ENCODE measurements around the gene PAN3.

PAN3 gene

GRCh38 chr13:28128926-28129325 is 9.4 kb upstream of the PAN3 start:
- Histone ChIP-seq H3K4me2 (ENCODE audit: low read length) (no peak overlapping the region), H3K79me2 (ENCODE audit: control insufficient read depth, insufficient read depth, low read length, poor library complexity) (no peaks in the 10 kb centered on the region), H2BK120ac (ENCODE audit: insufficient read depth, low read length, poor library complexity) (no peak overlapping the region), H3K27ac (ENCODE audit: low read depth, low read length) (no peak overlapping the region), H3K14ac (ENCODE audit: low read length) (no peak overlapping the region), H3K4me1 (ENCODE audit: control insufficient read depth in 1 of 2, insufficient read depth in 2 of 2, low read length in 2 of 2) (peaks cover 2 to 4% of the 10 kb centered on the region in 2 experiments), H3K27me3 (ENCODE audit: insufficient read depth, low read length) (no peaks in the 10 kb centered on the region), H3K9ac (ENCODE audit: low read length) (no peak overlapping the region), H3K23ac (ENCODE audit: low read length) (no peak overlapping the region), H3K4ac (ENCODE audit: low read depth, low read length) (no peak overlapping the region), H4K8ac (ENCODE audit: low read depth, low read length) (no peak overlapping the region), H2AK5ac (ENCODE audit: low read length) (no peak overlapping the region), H3K9me3 (ENCODE audit: insufficient read depth, low read depth, low read length) (no peaks in the 10 kb centered on the region), H4K12ac (ENCODE audit: low read depth, low read length) (no peak overlapping the region), H3K79me1 (ENCODE audit: low read length) (no peaks in the 10 kb centered on the region), H4K91ac (ENCODE audit: low read depth, low read length) (no peak overlapping the region), H2BK12ac (ENCODE audit: low read length) (no peak overlapping the region), H3K4me3 (ENCODE audit: low read depth, low read length) (no peak overlapping the region), H2BK5ac (ENCODE audit: low read depth, low read length, poor library complexity) (no peak overlapping the region), H3K18ac (ENCODE audit: low read length) (no peak overlapping the region), H2AFZ (ENCODE audit: insufficient read depth, low read length, poor library complexity) (no peak overlapping the region), H3K36me3 (ENCODE audit: control insufficient read depth in 1 of 2, insufficient read depth in 2 of 2, low read length in 2 of 2) (no peaks in the 10 kb centered on the region)
- DNase-seq: peak; percentile 50 to 57

- Histone ChIP-seq H2BK120ac (ENCODE audit: insufficient read depth, low read length, poor library complexity) (no peak overlapping the region), H3K27ac (ENCODE audit: low read depth, low read length) (no peak overlapping the region), H3K18ac (ENCODE audit: low read length) (no peak overlapping the region), H4K8ac (ENCODE audit: low read depth, low read length) (no peak overlapping the region), H3K79me2 (ENCODE audit: control insufficient read depth, insufficient read depth, low read length, poor library complexity) (no peaks in the 10 kb centered on the region), H4K91ac (ENCODE audit: low read depth, low read length) (no peak overlapping the region), H2BK12ac (ENCODE audit: low read length) (no peak overlapping the region), H4K12ac (ENCODE audit: low read depth, low read length) (no peak overlapping the region), H2AK5ac (ENCODE audit: low read length) (no peak overlapping the region), H3K4me1 (ENCODE audit: control insufficient read depth in 1 of 2, insufficient read depth in 2 of 2, low read length in 2 of 2) (peaks cover 2 to 4% of the 10 kb centered on the region in 2 experiments), H3K14ac (ENCODE audit: low read length) (no peak overlapping the region), H3K36me3 (ENCODE audit: control insufficient read depth in 1 of 2, insufficient read depth in 2 of 2, low read length in 2 of 2) (no peaks in the 10 kb centered on the region), H3K79me1 (ENCODE audit: low read length) (no peaks in the 10 kb centered on the region), H2BK5ac (ENCODE audit: low read depth, low read length, poor library complexity) (no peak overlapping the region), H3K9me3 (ENCODE audit: insufficient read depth, low read depth, low read length) (no peaks in the 10 kb centered on the region), H2AFZ (ENCODE audit: insufficient read depth, low read length, poor library complexity) (no peak overlapping the region), H3K27me3 (ENCODE audit: insufficient read depth, low read length) (no peaks in the 10 kb centered on the region), H3K4me3 (ENCODE audit: low read depth, low read length) (no peak overlapping the region), H3K23ac (ENCODE audit: low read length) (no peak overlapping the region), H3K4me2 (ENCODE audit: low read length) (no peak overlapping the region), H3K9ac (ENCODE audit: low read length) (no peak overlapping the region), H3K4ac (ENCODE audit: low read depth, low read length) (no peak overlapping the region)
- no peak for DNase-seq
- no CpG with 5 or more reads among the region's 5 CpGs for WGBS (ENCODE audit: extremely low coverage, insufficient coverage, insufficient read length)
Measured at GRCh38 chr13:28129911-28130693, 8.2 kb upstream of the PAN3 start.

- Histone ChIP-seq H4K12ac (ENCODE audit: low read depth, low read length) (no peak overlapping the region), H3K27ac (ENCODE audit: low read depth, low read length) (no peak overlapping the region), H3K27me3 (ENCODE audit: insufficient read depth, low read length) (no peaks in the 10 kb centered on the region), H3K14ac (ENCODE audit: low read length) (no peak overlapping the region), H3K4me2 (ENCODE audit: low read length) (no peak overlapping the region), H2AK5ac (ENCODE audit: low read length) (no peak overlapping the region), H3K36me3 (ENCODE audit: control insufficient read depth in 1 of 2, insufficient read depth in 2 of 2, low read length in 2 of 2) (no peaks in the 10 kb centered on the region), H3K4me3 (ENCODE audit: low read depth, low read length) (no peak overlapping the region), H3K23ac (ENCODE audit: low read length) (no peak overlapping the region), H3K79me1 (ENCODE audit: low read length) (no peaks in the 10 kb centered on the region), H3K9ac (ENCODE audit: low read length) (no peak overlapping the region), H3K18ac (ENCODE audit: low read length) (no peak overlapping the region), H3K4me1 (ENCODE audit: control insufficient read depth in 1 of 2, insufficient read depth in 2 of 2, low read length in 2 of 2) (peaks cover 2 to 4% of the 10 kb centered on the region in 2 experiments), H2BK5ac (ENCODE audit: low read depth, low read length, poor library complexity) (no peak overlapping the region), H2AFZ (ENCODE audit: insufficient read depth, low read length, poor library complexity) (no peak overlapping the region), H3K9me3 (ENCODE audit: insufficient read depth, low read depth, low read length) (no peaks in the 10 kb centered on the region), H3K79me2 (ENCODE audit: control insufficient read depth, insufficient read depth, low read length, poor library complexity) (no peaks in the 10 kb centered on the region), H4K91ac (ENCODE audit: low read depth, low read length) (no peak overlapping the region), H2BK120ac (ENCODE audit: insufficient read depth, low read length, poor library complexity) (no peak overlapping the region), H3K4ac (ENCODE audit: low read depth, low read length) (no peak overlapping the region), H2BK12ac (ENCODE audit: low read length) (no peak overlapping the region), H4K8ac (ENCODE audit: low read depth, low read length) (no peak overlapping the region)
- no CpG with 5 or more reads among the region's 11 CpGs for whole genome bisulfite sequencing (ENCODE audit: extremely low coverage, insufficient coverage, insufficient read length)
- DNase-seq: no peak
Measured at GRCh38 chr13:28131646-28132045, 6.7 kb upstream of the PAN3 start.

GRCh38 chr13:28136916-28137315 is 1.4 kb upstream of the PAN3 start:
- Histone ChIP-seq H3K27me3 (ENCODE audit: insufficient read depth, low read length) (no peaks in the 10 kb centered on the region), H3K14ac (ENCODE audit: low read length) (no peak overlapping the region), H4K12ac (ENCODE audit: low read depth, low read length) (no peak overlapping the region), H3K23ac (ENCODE audit: low read length) (no peak overlapping the region), H4K91ac (ENCODE audit: low read depth, low read length) (no peak overlapping the region), H2BK120ac (ENCODE audit: insufficient read depth, low read length, poor library complexity) (no peak overlapping the region), H2BK12ac (ENCODE audit: low read length) (no peak overlapping the region), H3K79me2 (ENCODE audit: control insufficient read depth, insufficient read depth, low read length, poor library complexity) (peaks cover 14% of the 10 kb centered on the region), H3K79me1 (ENCODE audit: low read length) (peaks cover 10% of the 10 kb centered on the region), H4K8ac (ENCODE audit: low read depth, low read length) (no peak overlapping the region), H3K4me3 (ENCODE audit: low read depth, low read length) (no peak overlapping the region), H3K9me3 (ENCODE audit: insufficient read depth, low read depth, low read length) (no peaks in the 10 kb centered on the region), H3K4ac (ENCODE audit: low read depth, low read length) (no peak overlapping the region), H3K9ac (ENCODE audit: low read length) (no peak overlapping the region), H3K36me3 (ENCODE audit: control insufficient read depth in 1 of 2, insufficient read depth in 2 of 2, low read length in 2 of 2) (no peaks in the 10 kb centered on the region), H2AFZ (ENCODE audit: insufficient read depth, low read length, poor library complexity) (no peak overlapping the region), H3K18ac (ENCODE audit: low read length) (no peak overlapping the region), H2AK5ac (ENCODE audit: low read length) (no peak overlapping the region), H3K4me2 (ENCODE audit: low read length) (no peak overlapping the region), H2BK5ac (ENCODE audit: low read depth, low read length, poor library complexity) (no peak overlapping the region), H3K4me1 (ENCODE audit: control insufficient read depth in 1 of 2, insufficient read depth in 2 of 2, low read length in 2 of 2) (peaks cover 2 to 3% of the 10 kb centered on the region in 2 experiments), H3K27ac (ENCODE audit: low read depth, low read length) (no peak overlapping the region)
- DNase-seq: no peak
- WGBS (ENCODE audit: extremely low coverage, insufficient coverage, insufficient read length): no CpG with 5 or more reads among the region's 7 CpGs

All from trophoblast cell (in vitro differentiated cells and primary cell).